ENCODE results near the gene GRAMD1B.

DNA sequence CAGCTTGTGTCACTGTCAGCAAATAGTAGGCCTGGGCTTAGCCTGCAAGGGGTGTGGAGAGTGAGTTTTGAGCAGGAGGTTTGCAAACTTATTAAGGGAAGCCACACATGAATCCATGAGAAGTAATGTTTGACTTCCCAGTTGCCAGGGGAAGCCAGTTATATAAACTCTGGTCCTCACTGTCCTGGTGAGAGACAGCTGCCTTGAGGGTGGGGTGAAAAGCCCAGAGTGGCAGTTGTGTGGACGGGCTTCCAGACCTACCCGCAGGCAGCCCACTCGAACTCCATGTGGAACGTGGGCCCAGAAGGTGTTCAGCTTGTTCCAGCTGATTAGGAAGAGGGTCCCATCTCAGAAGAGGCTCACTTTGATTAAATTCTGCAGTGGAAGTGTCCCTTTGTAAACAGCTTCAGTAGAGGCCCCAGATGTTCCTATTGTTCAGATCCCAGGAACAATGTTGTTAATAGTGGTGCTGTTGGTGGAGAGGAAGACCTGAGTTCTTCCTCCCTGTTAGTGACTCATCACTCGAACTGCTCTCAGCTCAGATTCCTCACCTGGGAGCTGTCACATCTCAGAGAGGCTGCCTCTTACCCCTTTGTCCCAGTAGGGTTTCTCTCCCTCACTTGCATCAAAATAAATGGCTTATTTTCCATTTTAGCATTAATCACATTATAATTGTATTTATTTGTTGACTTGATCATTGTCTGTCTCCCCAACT is 63.4 kb downstream of the GRAMD1B start:
- TF ChIP-seq EP300 (IDR thresholded peaks at IDR 0.05) (no peak), POLR2A (IDR thresholded peaks at IDR 0.05) (no peak)

Data from tibial nerve (tissue), 3 donors.